HEK293T (cell line): Measurements from ENCODE around the gene IGFL1.
"Not testable (repeated sequence)": the region's sequence is repeated elsewhere in the genome, so short reads cannot be mapped to it uniquely, and the experiment has no call there.

Experiments
- ARNT ChIP-seq: fragments of 450-650 bp; IDR thresholded peaks from 2 replicates; pipeline ENCODE4 v1.6.1; 2017; ENCODE audit warnings: mild to moderate bottlenecking
- BHLHE40 ChIP-seq: fragments of 450-650 bp; IDR thresholded peaks from 2 replicates; pipeline ENCODE4 v1.6.1; 2016; ENCODE audit warnings: mild to moderate bottlenecking, moderate library complexity, borderline replicate concordance
- CTBP1 ChIP-seq: fragments of 450-650 bp; IDR thresholded peaks from 2 replicates; pipeline ENCODE4 v1.6.1; 2016; ENCODE audit warnings: borderline replicate concordance
- ELF4 ChIP-seq: fragments of 450-650 bp; IDR thresholded peaks from 2 replicates; pipeline ENCODE4 v1.6.1; 2017; ENCODE audit warnings: antibody characterized with exemption
- FOXA1 ChIP-seq: fragments of 450-650 bp; IDR thresholded peaks from 2 replicates; pipeline ENCODE4 v1.6.1; 2016; ENCODE audit warnings: mild to moderate bottlenecking
- FOXK2 ChIP-seq: fragments of 450-650 bp; IDR thresholded peaks from 2 replicates; pipeline ENCODE4 v1.6.1; 2016; ENCODE audit warnings: mild to moderate bottlenecking
- FOXM1 ChIP-seq: fragments of 450-650 bp; IDR thresholded peaks from 2 replicates; pipeline ENCODE4 v1.6.1; 2017; ENCODE audit warnings: mild to moderate bottlenecking, borderline replicate concordance
- HDGF ChIP-seq: fragments of 450-650 bp; IDR thresholded peaks from 2 replicates; pipeline ENCODE4 v1.6.1; 2017; ENCODE audit warnings: antibody characterized with exemption, borderline replicate concordance
- LEF1 ChIP-seq: fragments of 450-650 bp; IDR thresholded peaks from 2 replicates; pipeline ENCODE4 v1.6.1; 2017; ENCODE audit warnings: mild to moderate bottlenecking, borderline replicate concordance
- SP1 ChIP-seq: fragments of 450-650 bp; IDR thresholded peaks from 2 replicates; pipeline ENCODE4 v1.6.1; 2017
- SUZ12 ChIP-seq: fragments of 450-650 bp; IDR thresholded peaks from 2 replicates; pipeline ENCODE4 v1.6.1; 2016; ENCODE audit warnings: mild to moderate bottlenecking
- TARDBP ChIP-seq: fragments of 450-650 bp; IDR thresholded peaks from 2 replicates; pipeline ENCODE4 v1.6.1; 2016
- ZNF384 ChIP-seq: fragments of 450-650 bp; IDR thresholded peaks from 2 replicates; pipeline ENCODE4 v1.6.1; 2016
- TF ChIP-seq, protein P1 (sequence below): fragments of 450-650 bp; IDR thresholded peaks from 2 replicates; pipeline ENCODE4 v1.6.1; 2016

GRCh38 chr19:46264801-46265200 is 35.3 kb downstream of the IGFL1 start:
- TF ChIP-seq FOXM1, SUZ12, CTBP1, SP1, BHLHE40, FOXK2, HDGF, FOXA1, TARDBP, ARNT, ELF4, ZNF384, LEF1: not testable (repeated sequence)
- TF ChIP-seq, protein P1, sequence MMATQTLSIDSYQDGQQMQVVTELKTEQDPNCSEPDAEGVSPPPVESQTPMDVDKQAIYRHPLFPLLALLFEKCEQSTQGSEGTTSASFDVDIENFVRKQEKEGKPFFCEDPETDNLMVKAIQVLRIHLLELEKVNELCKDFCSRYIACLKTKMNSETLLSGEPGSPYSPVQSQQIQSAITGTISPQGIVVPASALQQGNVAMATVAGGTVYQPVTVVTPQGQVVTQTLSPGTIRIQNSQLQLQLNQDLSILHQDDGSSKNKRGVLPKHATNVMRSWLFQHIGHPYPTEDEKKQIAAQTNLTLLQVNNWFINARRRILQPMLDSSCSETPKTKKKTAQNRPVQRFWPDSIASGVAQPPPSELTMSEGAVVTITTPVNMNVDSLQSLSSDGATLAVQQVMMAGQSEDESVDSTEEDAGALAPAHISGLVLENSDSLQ, result not testable (repeated sequence)
